Adrenal gland (tissue), 5 donors: ENCODE results near the gene TOMM22.

Source experiments
- POLR2A ChIP-seq, 2 donors: fragments of 450-650 bp; IDR thresholded peaks; one replicate each; pipeline ENCODE4 v1.6.1; 2017; ENCODE audit warnings: antibody characterized with exemption in 2 of 2, mild to moderate bottlenecking in 2 of 2, moderate library complexity in 1 of 2
- TF ChIP-seq, protein P1 (sequence below), 6 experiments: fragments of 450-650 bp in 4 of 6; fragments of 200-600 bp in 2 of 6; sonication (generic) in 1 of 6; IDR thresholded peaks; 1 replicate in 5 of 6; 2 replicates in 1 of 6; pipeline versions ENCODE4 v1.5.1 to v1.8.0; 2016 to 2021; ENCODE audit warnings: antibody characterized with exemption in 6 of 6, mild to moderate bottlenecking in 2 of 6, moderate library complexity in 1 of 6
- donor health status: DM: no; HTN: no; CAD: no.

DNA sequence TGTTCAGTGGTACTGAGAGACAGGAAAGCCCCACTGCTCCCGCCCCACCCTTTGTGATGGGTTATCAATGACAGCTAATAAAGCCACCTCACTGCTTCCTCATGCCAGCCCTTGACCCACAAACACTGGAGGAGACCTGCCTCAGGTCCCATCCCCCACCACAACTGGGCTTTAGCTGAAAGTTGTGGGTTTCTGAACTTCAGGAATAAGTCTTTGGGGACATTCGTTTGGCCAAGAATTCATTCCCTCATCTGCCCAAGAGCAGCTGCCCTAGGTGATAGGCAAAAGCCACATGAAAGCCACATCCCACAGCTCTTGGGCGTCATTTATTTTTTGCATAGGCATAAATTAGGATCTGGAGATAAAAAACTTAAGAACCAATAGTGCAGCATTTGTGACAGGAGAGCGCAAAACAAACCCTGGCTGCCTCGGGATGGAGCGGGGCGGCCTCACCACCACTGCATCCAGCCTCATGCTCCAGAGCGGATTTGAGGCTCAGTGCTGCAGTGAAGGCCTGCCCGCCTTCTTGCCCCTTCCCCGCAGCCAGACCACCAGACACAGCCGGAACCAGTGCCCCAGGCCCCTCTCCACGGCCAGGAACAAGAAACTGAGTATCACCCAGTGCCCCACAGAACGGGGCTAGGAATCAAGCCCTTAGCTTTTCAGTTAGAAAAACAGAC lies 52.8 kb downstream of the TOMM22 start:
- TF ChIP-seq, protein P1, sequence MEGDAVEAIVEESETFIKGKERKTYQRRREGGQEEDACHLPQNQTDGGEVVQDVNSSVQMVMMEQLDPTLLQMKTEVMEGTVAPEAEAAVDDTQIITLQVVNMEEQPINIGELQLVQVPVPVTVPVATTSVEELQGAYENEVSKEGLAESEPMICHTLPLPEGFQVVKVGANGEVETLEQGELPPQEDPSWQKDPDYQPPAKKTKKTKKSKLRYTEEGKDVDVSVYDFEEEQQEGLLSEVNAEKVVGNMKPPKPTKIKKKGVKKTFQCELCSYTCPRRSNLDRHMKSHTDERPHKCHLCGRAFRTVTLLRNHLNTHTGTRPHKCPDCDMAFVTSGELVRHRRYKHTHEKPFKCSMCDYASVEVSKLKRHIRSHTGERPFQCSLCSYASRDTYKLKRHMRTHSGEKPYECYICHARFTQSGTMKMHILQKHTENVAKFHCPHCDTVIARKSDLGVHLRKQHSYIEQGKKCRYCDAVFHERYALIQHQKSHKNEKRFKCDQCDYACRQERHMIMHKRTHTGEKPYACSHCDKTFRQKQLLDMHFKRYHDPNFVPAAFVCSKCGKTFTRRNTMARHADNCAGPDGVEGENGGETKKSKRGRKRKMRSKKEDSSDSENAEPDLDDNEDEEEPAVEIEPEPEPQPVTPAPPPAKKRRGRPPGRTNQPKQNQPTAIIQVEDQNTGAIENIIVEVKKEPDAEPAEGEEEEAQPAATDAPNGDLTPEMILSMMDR (IDR thresholded peaks at IDR 0.05), result no peak
- TF ChIP-seq POLR2A (IDR thresholded peaks at IDR 0.05), result no peak
